SK-N-SH (cell line): ENCODE results near the gene SH3PXD2A. TPM values are rescaled to one million over a fixed set of nuclear protein-coding genes. Genes with fewer than 3 reads are reported as not detected.

Experiments
- CTCF ChIA-PET: fragments of 300-600, 350-600 bp; formaldehyde crosslinking; extraction: SDS; loops from one replicate; lab custom pipeline; 2021; lab: Yijun Ruan, JAX
- POLR2A ChIA-PET: fragments of 350-600 bp; sonication (Branson Sonifier 250); formaldehyde crosslinking; extraction: SDS; loops from one replicate; lab custom pipeline; 2020; ENCODE audit warnings: antibody characterized with exemption, inconsistent platforms; lab: Yijun Ruan, JAX
- DNase-seq: peaks from one replicate; pipeline ENCODE4 v3.0.0; 2012
- H2AFZ ChIP-seq: fragments of 200-600 bp; sonication (generic); 2 replicates; pipeline ENCODE4 v1.8.1; 2016; ENCODE audit warnings: antibody characterized with exemption, mild to moderate bottlenecking, low read depth
- H3F3A ChIP-seq: fragments of 200-600 bp; sonication (generic); replicated peaks from 2 replicates; pipeline ENCODE3; 2016; ENCODE audit warnings: antibody characterized with exemption, mild to moderate bottlenecking; ENCODE audit not compliant: insufficient read depth
- H3K27ac ChIP-seq, 2 experiments: fragments of 200-500 bp in 1 of 2; fragments of 200-600 bp in 1 of 2; sonication (Bioruptor generic) in 1 of 2; sonication (generic), shearing (Covaris generic) in 1 of 2; 2 replicates each; pipeline versions ENCODE4 v1.5.1 to v1.6.1; 2014 to 2016; ENCODE audit warnings: low read depth in 2 of 2, inconsistent platforms in 1 of 2, low read length in 1 of 2, mild to moderate bottlenecking in 1 of 2, mixed read lengths in 1 of 2
- H3K27me3 ChIP-seq: fragments of 200-600 bp; sonication (generic), shearing (Covaris generic); 2 replicates; pipeline ENCODE4 v1.6.1; 2016; ENCODE audit warnings: mixed run types; ENCODE audit not compliant: insufficient read depth
- H3K36me3 ChIP-seq, 2 experiments: fragments of 200-500 bp in 1 of 2; fragments of 200-600 bp in 1 of 2; sonication (Bioruptor generic) in 1 of 2; sonication (generic) in 1 of 2; replicated peaks in 1 of 2; 2 replicates each; pipeline versions ENCODE3 to v1.5.1; 2014 to 2016; ENCODE audit warnings: low read length in 1 of 2, mild to moderate bottlenecking in 1 of 2; ENCODE audit not compliant: insufficient read depth in 2 of 2, control insufficient read depth in 1 of 2
- H3K4me1 ChIP-seq, 2 experiments: fragments of 200-500 bp in 1 of 2; fragments of 200-600 bp in 1 of 2; sonication (Bioruptor generic) in 1 of 2; sonication (generic), shearing (Covaris generic) in 1 of 2; 2 replicates each; pipeline versions ENCODE4 v1.5.1 to v1.6.1; 2014 to 2016; ENCODE audit warnings: low read depth in 1 of 2, low read length in 1 of 2, mixed run types in 1 of 2; ENCODE audit not compliant: insufficient read depth in 2 of 2, control insufficient read depth in 1 of 2
- H3K4me2 ChIP-seq: fragments of 200-600 bp; sonication (generic), shearing (Covaris generic); 2 replicates; pipeline ENCODE4 v1.6.1; 2017; ENCODE audit warnings: mixed run types
- H3K4me3 ChIP-seq, 2 experiments: fragments of 200-500 bp in 1 of 2; fragments of 200-600 bp in 1 of 2; sonication (Bioruptor generic) in 1 of 2; sonication (generic), shearing (Covaris generic) in 1 of 2; 2 replicates each; pipeline versions ENCODE4 v1.5.1 to v1.8.1; 2014 to 2016; ENCODE audit warnings: low read depth in 2 of 2, inconsistent platforms in 1 of 2, low read length in 1 of 2, mild to moderate bottlenecking in 1 of 2, mixed read lengths in 1 of 2, moderate library complexity in 1 of 2
- H3K79me2 ChIP-seq: fragments of 200-600 bp; sonication (generic); 2 replicates; pipeline ENCODE4 v1.8.1; 2017; ENCODE audit warnings: mild to moderate bottlenecking; ENCODE audit not compliant: insufficient read depth
- H3K9ac ChIP-seq: fragments of 200-600 bp; sonication (generic); 2 replicates; pipeline ENCODE4 v1.6.1; 2017; ENCODE audit warnings: mixed run types
- H3K9me2 ChIP-seq: fragments of 200-600 bp; sonication (generic); 2 replicates; pipeline ENCODE4 v1.6.1; 2017; ENCODE audit warnings: mixed run types
- H3K9me3 ChIP-seq: fragments of 200-600 bp; sonication (generic); 2 replicates; pipeline ENCODE4 v1.6.1; 2017; ENCODE audit warnings: mixed run types, mild to moderate bottlenecking, moderate library complexity
- H4K20me1 ChIP-seq: fragments of 200-600 bp; sonication (generic); 2 replicates; pipeline ENCODE4 v1.6.1; 2017; ENCODE audit warnings: mild to moderate bottlenecking, mixed run types; ENCODE audit not compliant: insufficient read depth
- CHD2 ChIP-seq: fragments of 150-350 bp; IDR thresholded peaks from 2 replicates; pipeline ENCODE4 v1.6.1; 2018; ENCODE audit warnings: low read length; ENCODE audit not compliant: partially characterized antibody
- EP300 ChIP-seq, 2 experiments: IDR thresholded peaks; 2 replicates each; pipeline versions ENCODE4 v1.4.0 to v1.6.1; 2012; ENCODE audit warnings: borderline replicate concordance in 1 of 2, low read depth in 1 of 2, low read length in 1 of 2
- FOXM1 ChIP-seq: IDR thresholded peaks from 2 replicates; pipeline ENCODE4 v1.4.0; 2012; ENCODE audit warnings: low read depth, mild to moderate bottlenecking
- GATA2 ChIP-seq: sonication (generic); formaldehyde crosslinking; IDR thresholded peaks from 2 replicates; pipeline ENCODE4 v1.5.0; 2020; ENCODE audit warnings: mild to moderate bottlenecking, missing genetic modification reagents
- MAX ChIP-seq: IDR thresholded peaks from 2 replicates; pipeline ENCODE4 v1.4.0; 2012; ENCODE audit warnings: low read depth
- NFIC ChIP-seq: IDR thresholded peaks from 2 replicates; pipeline ENCODE4 v1.4.0; 2012; ENCODE audit warnings: borderline replicate concordance
- NRF1 ChIP-seq: IDR thresholded peaks from 2 replicates; pipeline ENCODE4 v1.6.1; 2012; ENCODE audit warnings: low read depth, mild to moderate bottlenecking, low read length
- POLR2AphosphoS5 ChIP-seq: IDR thresholded peaks from 2 replicates; pipeline ENCODE4 v1.6.1; 2012; ENCODE audit warnings: low read depth, low read length
- RFX5 ChIP-seq: IDR thresholded peaks from 2 replicates; pipeline ENCODE4 v1.6.1; 2012; ENCODE audit warnings: mild to moderate bottlenecking, improper control_type of control experiment, low read length
- RXRA ChIP-seq: IDR thresholded peaks from 2 replicates; pipeline ENCODE4 v1.4.0; 2012; ENCODE audit warnings: low read depth, mild to moderate bottlenecking, borderline replicate concordance
- SIN3A ChIP-seq: IDR thresholded peaks from 2 replicates; pipeline ENCODE4 v1.6.1; 2012; ENCODE audit warnings: low read depth, mild to moderate bottlenecking, low read length, moderate library complexity, borderline replicate concordance
- SMC3 ChIP-seq: IDR thresholded peaks from 2 replicates; pipeline ENCODE4 v1.6.1; 2012; ENCODE audit warnings: low read depth, low read length, improper control_type of control experiment
- TAF1 ChIP-seq: IDR thresholded peaks from 2 replicates; pipeline ENCODE4 v1.6.1; 2012; ENCODE audit warnings: low read depth, mild to moderate bottlenecking, low read length, moderate library complexity, borderline replicate concordance
- TEAD4 ChIP-seq: IDR thresholded peaks from 2 replicates; pipeline ENCODE4 v1.4.0; 2012; ENCODE audit warnings: mild to moderate bottlenecking, borderline replicate concordance; ENCODE audit not compliant: insufficient read depth
- WGBS: methylation state at CpG from one replicate; pipeline ENCODE4 v1.1.6; 2017; ENCODE audit warnings: low lambda C conversion rate; 5-methylcytosine and 5-hydroxymethylcytosine counted together
- polyA plus RNA-seq, 3 experiments: library from polyadenylated mRNA; depleted of rRNA; stranded (reverse); fragments of >200 nt; gene quantifications; 2 replicates each; pipeline ENCODE4 v1.2.3, GENCODE V29; 2012
- TF ChIP-seq, protein P1 (sequence below): IDR thresholded peaks from 2 replicates; pipeline ENCODE4 v1.4.0; 2012; ENCODE audit warnings: low read depth, borderline replicate concordance
- TF ChIP-seq, protein P2 (sequence below): IDR thresholded peaks from 2 replicates; pipeline ENCODE4; 2012
- TF ChIP-seq, protein P3 (sequence below): fragments of 150-350 bp; IDR thresholded peaks from 2 replicates; pipeline ENCODE4 v1.6.1; 2016; ENCODE audit warnings: mild to moderate bottlenecking, low read depth, low read length

SH3PXD2A gene
- polyA plus RNA-seq, 1 of the 3 experiments (the other 2 are of a cell fraction) = 2.5 TPM

- DNase-seq = no peak
- POLR2A ChIA-PET = interaction anchor here (0.6 kb wide), 1 partner anchor 565 kb away, joined by 4 read pairs; no protein-coding TSS in a partner anchor
Measured at GRCh38 chr10:103661198-103661950, 194.0 kb downstream of the SH3PXD2A start.

More at GRCh38 chr10:103661198-103661950, 194.0 kb downstream of the SH3PXD2A start:
- H3K4me1 ChIP-seq = peaks cover 0 to 7% of the 10 kb centered on the region in 2 experiments; a peak in 1 of 4 replicates
- no peak overlapping the region for H3K27ac ChIP-seq
- no peak overlapping the region for H3K4me2 ChIP-seq
- no peak overlapping the region for H2AFZ ChIP-seq
- no peaks in the 10 kb centered on the region for H3F3A ChIP-seq
- CTCF ChIA-PET = interaction anchor here (1.1 to 2.2 kb wide), 4 partner anchors 15 to 63 kb away, joined by 3 to 5 read pairs (median 4); no protein-coding TSS in a partner anchor
- no peak overlapping the region for H3K4me3 ChIP-seq
- TF ChIP-seq, protein P1, sequence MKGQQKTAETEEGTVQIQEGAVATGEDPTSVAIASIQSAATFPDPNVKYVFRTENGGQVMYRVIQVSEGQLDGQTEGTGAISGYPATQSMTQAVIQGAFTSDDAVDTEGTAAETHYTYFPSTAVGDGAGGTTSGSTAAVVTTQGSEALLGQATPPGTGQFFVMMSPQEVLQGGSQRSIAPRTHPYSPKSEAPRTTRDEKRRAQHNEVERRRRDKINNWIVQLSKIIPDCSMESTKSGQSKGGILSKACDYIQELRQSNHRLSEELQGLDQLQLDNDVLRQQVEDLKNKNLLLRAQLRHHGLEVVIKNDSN = no peak
- no peak for TF ChIP-seq TEAD4
- no peak for TF ChIP-seq SIN3A
- TF ChIP-seq, protein P2, sequence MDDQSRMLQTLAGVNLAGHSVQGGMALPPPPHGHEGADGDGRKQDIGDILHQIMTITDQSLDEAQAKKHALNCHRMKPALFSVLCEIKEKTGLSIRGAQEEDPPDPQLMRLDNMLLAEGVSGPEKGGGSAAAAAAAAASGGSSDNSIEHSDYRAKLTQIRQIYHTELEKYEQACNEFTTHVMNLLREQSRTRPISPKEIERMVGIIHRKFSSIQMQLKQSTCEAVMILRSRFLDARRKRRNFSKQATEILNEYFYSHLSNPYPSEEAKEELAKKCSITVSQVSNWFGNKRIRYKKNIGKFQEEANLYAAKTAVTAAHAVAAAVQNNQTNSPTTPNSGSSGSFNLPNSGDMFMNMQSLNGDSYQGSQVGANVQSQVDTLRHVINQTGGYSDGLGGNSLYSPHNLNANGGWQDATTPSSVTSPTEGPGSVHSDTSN = no peak
- no peak for TF ChIP-seq CHD2
- no peak for TF ChIP-seq NRF1
- no peak for TF ChIP-seq SMC3
- TF ChIP-seq RFX5 = no peak
- no peak for TF ChIP-seq TAF1
- no peak for TF ChIP-seq MAX
- no peak for TF ChIP-seq EP300 (IDR thresholded peaks at IDR 0.05; ENCODE audit: borderline replicate concordance in 1 of 2, low read depth in 1 of 2, low read length in 1 of 2)
- no peak for TF ChIP-seq FOXM1
- TF ChIP-seq, protein P3, sequence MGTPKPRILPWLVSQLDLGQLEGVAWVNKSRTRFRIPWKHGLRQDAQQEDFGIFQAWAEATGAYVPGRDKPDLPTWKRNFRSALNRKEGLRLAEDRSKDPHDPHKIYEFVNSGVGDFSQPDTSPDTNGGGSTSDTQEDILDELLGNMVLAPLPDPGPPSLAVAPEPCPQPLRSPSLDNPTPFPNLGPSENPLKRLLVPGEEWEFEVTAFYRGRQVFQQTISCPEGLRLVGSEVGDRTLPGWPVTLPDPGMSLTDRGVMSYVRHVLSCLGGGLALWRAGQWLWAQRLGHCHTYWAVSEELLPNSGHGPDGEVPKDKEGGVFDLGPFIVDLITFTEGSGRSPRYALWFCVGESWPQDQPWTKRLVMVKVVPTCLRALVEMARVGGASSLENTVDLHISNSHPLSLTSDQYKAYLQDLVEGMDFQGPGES = no peak
- TF ChIP-seq NFIC = no peak
- no peak for TF ChIP-seq POLR2AphosphoS5
- TF ChIP-seq GATA2 (CRISPR knock-in tag) = no peak
- no peak for TF ChIP-seq RXRA
- H3K9me2 ChIP-seq = no peaks in the 10 kb centered on the region
- H3K27me3 ChIP-seq = no peaks in the 10 kb centered on the region
- no peaks in the 10 kb centered on the region for H3K36me3 ChIP-seq
- H3K9ac ChIP-seq = no peak overlapping the region
- 0 out of 2 replicates have a peak, but pooled peaks cover under 1% of the 10 kb centered on the region for H4K20me1 ChIP-seq
- 93% methylated on average over 31 of the region's 48 CpGs for WGBS
- no peaks in the 10 kb centered on the region for H3K9me3 ChIP-seq
- no peaks in the 10 kb centered on the region for H3K79me2 ChIP-seq
